Bronchial epithelial cell (primary cell): ENCODE measurements around the gene GPR180. TPM values are rescaled to one million over a fixed set of nuclear protein-coding genes. Genes with fewer than 3 reads are reported as not detected.
A peak's percentile ranks its signal among the peaks of the same experiment; 100 is the strongest.

ENCODE experiments used
- DNase-seq: peaks from one replicate; pipeline ENCODE4 v3.0.0-alpha.2; 2010; ENCODE audit warnings: low read depth
- FAIRE-seq: peaks from 2 replicates; lab custom pipeline; 2011; peaks lifted over from hg19 to GRCh38; lab: Jason Lieb, UNC
- H3K27me3 ChIP-seq: 2 replicates; pipeline ENCODE4 v1.5.1; 2011; ENCODE audit warnings: low read length; ENCODE audit not compliant: control insufficient read depth, insufficient read depth
- H3K36me3 ChIP-seq: 2 replicates; pipeline ENCODE4 v1.5.1; 2011; ENCODE audit warnings: low read length; ENCODE audit not compliant: control insufficient read depth, insufficient read depth
- H3K4me3 ChIP-seq: 2 replicates; pipeline ENCODE4 v1.5.1; 2011; ENCODE audit warnings: mild to moderate bottlenecking, low read depth, low read length, control low read depth
- CTCF ChIP-seq: IDR thresholded peaks from 2 replicates; pipeline ENCODE4 v1.5.1; 2011; ENCODE audit warnings: mild to moderate bottlenecking, moderate library complexity, low read length, control low read depth, inconsistent platforms; ENCODE audit not compliant: insufficient read depth, severe bottlenecking
- total RNA-seq: library from RNA; depleted of rRNA; stranded (reverse); fragments of >200 nt; gene quantifications from 2 replicates; pipeline ENCODE4 v1.2.1, GENCODE V29; 2014

Gene GPR180
- total RNA-seq, 1 donor from 2014 or later: 12.4 TPM

- FAIRE-seq (peak; percentile 75), DNase-seq (no peak)
- Histone ChIP-seq H3K4me3 (no peak overlapping the region), H3K36me3 (no peaks in the 10 kb centered on the region), H3K27me3 (peaks cover 2% of the 10 kb centered on the region)
- TF ChIP-seq CTCF: no peak
These were observed 81.8 kb downstream of the GPR180 start for GRCh38 chr13:94683409-94683808.

Other genes starting within 250 kb of the GPR180 start
- under 0.01 TPM in 1 of 2 replicates, not detected in the other for gene DCT, start 122.2 kb upstream of the GPR180 start, total RNA-seq
- gene TGDS, start 5.7 kb upstream of the GPR180 start, total RNA-seq: 9.5 and 15.5 TPM in 2 replicates
- gene SOX21, start 110.7 kb downstream of the GPR180 start, total RNA-seq: 1.1 and 3.1 TPM in 2 replicates